22Rv1 (cell line): ENCODE data around the gene MRPS33.

Source experiments
- ZFX ChIP-seq: fragments of 450-650 bp; IDR thresholded peaks from 2 replicates; pipeline ENCODE4 v1.6.1; 2017; ENCODE audit warnings: antibody characterized with exemption, borderline replicate concordance
- TF ChIP-seq, protein P1 (sequence below): fragments of 450-650 bp; IDR thresholded peaks from 2 replicates; pipeline ENCODE4 v1.5.1; 2017; ENCODE audit warnings: mild to moderate bottlenecking

DNA sequence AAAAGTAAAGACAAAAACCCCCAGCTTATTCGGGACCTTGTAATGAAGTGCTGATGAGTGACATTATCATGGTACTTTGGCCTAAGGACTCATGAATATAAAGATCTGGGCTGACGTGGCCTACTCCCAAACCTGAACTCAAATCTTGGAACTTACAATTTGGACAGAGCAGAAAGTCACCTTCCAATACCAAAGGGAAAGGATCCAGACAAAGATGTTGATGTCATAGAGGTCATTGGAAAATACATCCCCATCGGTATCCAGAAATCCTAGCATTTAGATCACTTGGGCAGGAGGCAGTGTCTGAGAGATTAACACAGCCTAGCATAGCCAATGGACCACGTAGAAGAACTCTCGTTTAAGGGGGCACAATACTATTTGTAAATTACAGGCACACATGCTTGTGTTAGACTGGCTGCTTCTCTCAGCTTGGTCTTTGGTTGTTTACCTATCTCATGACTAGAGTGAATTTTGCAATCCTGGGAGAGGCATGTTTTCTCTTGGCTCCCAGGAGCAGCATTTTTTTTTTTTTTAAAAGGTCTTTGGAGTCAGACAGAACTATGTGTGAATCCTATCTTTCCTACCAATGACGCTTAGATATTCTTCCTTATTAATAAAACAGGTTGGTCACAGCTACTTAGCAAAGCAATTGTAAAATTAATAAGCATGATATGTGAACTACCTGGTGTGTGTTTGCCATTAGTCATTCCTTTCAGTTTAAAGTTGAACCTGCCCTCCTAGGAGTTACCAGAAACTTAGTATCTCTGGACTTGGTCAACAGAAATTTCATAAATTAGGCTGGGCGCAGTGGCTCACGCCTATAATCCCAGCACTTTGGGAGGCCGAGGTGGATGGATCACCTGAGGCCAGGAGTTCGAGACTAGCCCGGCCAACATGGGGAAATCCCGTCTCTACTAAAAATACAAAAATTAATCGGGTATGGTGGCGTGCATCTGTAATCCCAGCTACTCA is 27.8 kb upstream of the MRPS33 start:
- TF ChIP-seq, protein P1, sequence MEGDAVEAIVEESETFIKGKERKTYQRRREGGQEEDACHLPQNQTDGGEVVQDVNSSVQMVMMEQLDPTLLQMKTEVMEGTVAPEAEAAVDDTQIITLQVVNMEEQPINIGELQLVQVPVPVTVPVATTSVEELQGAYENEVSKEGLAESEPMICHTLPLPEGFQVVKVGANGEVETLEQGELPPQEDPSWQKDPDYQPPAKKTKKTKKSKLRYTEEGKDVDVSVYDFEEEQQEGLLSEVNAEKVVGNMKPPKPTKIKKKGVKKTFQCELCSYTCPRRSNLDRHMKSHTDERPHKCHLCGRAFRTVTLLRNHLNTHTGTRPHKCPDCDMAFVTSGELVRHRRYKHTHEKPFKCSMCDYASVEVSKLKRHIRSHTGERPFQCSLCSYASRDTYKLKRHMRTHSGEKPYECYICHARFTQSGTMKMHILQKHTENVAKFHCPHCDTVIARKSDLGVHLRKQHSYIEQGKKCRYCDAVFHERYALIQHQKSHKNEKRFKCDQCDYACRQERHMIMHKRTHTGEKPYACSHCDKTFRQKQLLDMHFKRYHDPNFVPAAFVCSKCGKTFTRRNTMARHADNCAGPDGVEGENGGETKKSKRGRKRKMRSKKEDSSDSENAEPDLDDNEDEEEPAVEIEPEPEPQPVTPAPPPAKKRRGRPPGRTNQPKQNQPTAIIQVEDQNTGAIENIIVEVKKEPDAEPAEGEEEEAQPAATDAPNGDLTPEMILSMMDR = no peak
- no peak for TF ChIP-seq ZFX
